ENCODE data around the gene ARSI.
"Not testable (repeated sequence)": the region's sequence is repeated elsewhere in the genome, so short reads cannot be mapped to it uniquely, and the experiment has no call there.

ARSI gene

DNA sequence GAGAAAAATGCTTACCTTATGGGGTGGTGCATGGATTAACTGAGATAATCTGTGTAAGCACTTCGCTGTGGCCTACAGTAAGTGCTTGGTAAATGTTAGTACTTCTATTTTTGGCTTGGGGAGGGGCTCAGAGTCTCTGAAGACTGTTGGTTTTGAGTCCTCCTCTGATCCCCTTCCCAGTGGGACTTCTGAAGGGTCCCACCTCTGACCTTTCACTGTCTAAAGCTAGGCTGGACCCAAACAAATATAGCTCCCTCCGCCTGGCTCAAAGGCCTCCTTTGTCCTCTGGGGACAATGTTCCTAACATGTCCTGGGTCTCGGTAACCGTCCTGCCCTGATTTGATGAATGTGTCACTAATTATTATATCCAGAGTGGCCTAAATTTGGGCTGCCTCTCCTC is 47.9 kb downstream of the ARSI start:
- TF ChIP-seq, protein P1, sequence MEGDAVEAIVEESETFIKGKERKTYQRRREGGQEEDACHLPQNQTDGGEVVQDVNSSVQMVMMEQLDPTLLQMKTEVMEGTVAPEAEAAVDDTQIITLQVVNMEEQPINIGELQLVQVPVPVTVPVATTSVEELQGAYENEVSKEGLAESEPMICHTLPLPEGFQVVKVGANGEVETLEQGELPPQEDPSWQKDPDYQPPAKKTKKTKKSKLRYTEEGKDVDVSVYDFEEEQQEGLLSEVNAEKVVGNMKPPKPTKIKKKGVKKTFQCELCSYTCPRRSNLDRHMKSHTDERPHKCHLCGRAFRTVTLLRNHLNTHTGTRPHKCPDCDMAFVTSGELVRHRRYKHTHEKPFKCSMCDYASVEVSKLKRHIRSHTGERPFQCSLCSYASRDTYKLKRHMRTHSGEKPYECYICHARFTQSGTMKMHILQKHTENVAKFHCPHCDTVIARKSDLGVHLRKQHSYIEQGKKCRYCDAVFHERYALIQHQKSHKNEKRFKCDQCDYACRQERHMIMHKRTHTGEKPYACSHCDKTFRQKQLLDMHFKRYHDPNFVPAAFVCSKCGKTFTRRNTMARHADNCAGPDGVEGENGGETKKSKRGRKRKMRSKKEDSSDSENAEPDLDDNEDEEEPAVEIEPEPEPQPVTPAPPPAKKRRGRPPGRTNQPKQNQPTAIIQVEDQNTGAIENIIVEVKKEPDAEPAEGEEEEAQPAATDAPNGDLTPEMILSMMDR (conservative IDR thresholded peaks at IDR 0.05; ENCODE audit: low read depth, low read length) = no peak
- no peak for DNase-seq (ENCODE audit: low read depth)
- no peak overlapping the region for H3K4me3 ChIP-seq (ENCODE audit: low read depth, low read length)

DNA sequence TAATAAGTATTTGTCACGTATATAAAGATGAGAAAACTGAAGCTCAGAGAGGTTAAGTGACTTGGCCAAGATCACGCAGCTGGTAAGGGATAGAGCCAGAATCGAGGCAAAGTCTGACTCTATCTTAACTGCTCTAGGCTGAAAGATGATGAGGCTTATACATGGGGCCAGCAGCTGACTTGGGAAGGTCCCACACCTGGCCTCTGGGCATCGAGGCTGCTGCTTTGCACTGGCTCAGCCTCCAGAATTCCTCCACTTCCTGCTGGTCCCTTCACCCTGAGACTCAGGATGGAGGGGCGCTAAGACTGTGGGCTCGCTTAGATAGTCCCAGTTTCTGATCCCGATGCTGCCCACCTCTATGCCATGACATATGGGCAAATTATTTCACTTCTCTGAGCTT is 48.3 kb downstream of the ARSI start:
- no peak for DNase-seq (ENCODE audit: low read depth)
- TF ChIP-seq, protein P1 (conservative IDR thresholded peaks at IDR 0.05; ENCODE audit: low read depth, low read length) = no peak
- H3K4me3 ChIP-seq (ENCODE audit: low read depth, low read length) = no peak overlapping the region

DNA sequence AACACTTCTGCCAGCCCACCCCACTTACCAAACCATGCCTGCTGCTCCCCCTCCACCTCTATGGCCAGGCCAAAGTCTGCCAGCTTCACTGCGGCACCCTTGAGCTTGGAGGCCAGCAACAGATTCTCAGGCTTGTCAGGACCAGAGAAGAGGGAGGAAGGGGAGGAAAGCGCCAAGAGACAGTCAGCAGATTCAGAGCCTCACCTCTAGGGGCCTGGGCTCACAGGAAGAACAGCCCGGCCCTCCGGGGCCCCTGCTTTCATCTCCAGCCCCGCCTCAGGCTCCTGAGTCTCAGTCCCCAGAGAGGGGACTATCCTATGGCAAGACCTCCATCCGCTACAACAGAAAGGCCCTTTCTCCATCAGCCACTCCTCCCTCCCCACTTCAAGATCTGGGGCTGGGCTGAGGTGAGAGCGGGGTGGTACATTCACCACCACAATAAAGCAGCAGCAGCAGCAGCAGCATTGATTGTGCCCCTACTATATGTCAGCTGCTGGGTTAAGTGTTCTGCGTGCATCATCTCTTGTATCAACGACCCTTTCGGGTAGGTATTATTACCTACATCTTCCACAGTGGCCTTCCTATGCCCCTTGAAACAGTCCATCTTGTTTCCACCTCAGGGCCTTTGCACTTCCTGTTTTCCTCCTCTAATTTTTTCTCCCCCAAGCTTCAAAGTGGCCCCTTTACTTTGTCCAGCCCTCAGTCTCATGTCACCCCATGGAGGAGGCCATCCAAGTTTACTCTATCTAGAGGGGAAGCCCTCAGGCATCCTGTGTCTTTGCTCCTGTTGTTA is 49.1 kb downstream of the ARSI start:
- TF ChIP-seq, protein P1 (conservative IDR thresholded peaks at IDR 0.05; ENCODE audit: low read depth, low read length) = no peak
- no peak for DNase-seq (ENCODE audit: low read depth)
- H3K4me3 ChIP-seq (ENCODE audit: low read depth, low read length) = no peak overlapping the region

DNA sequence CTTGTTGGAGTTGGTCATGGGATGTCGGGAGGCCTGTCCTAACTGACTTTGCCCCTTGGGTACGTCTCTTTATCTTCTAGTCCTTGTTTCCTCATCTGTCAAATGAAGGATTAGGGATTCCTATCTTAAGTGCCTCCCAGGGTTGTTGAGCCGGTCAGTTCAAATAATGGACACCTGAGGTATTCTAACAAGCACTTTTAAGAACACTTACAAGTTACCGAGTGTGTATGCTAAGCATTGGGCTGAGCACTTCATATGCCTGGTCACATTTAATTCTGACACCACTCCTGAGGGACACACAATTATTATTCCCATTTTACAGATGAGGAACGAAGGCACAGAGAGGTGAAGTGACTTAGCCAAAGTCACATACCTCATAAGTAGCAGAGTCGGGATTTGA is 50.2 kb downstream of the ARSI start:
- no peak overlapping the region for H3K4me3 ChIP-seq (ENCODE audit: low read depth, low read length)
- DNase-seq (ENCODE audit: low read depth) = no peak

DNA sequence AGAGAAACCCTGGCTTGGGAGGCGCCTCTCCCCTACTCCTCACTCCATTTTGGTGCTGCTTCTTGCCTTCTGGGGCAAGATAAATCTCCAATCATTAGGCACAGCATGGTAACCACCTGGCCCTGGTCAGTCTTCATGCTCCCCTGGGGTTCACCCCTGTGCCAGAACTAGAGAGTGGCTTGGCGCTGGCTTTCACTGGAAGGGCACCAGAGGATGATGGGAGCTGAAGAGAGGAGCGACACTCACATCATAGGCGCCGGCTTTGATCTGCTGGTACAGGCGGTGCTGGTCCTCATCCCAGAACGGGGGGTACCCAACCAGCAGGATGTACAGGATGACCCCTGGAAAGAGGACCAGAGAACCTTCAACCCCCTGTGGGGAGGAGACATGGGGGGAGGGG is 51.2 kb downstream of the ARSI start:
- no peak overlapping the region for H3K4me3 ChIP-seq (ENCODE audit: low read depth, low read length)
- no peak for DNase-seq (ENCODE audit: low read depth)
- TF ChIP-seq, protein P1 (conservative IDR thresholded peaks at IDR 0.05; ENCODE audit: low read depth, low read length) = no peak

More for the DNA sequence above, 50.2 kb downstream of the ARSI start:
- TF ChIP-seq, protein P1 (conservative IDR thresholded peaks at IDR 0.05; ENCODE audit: low read depth, low read length) = no peak

DNA sequence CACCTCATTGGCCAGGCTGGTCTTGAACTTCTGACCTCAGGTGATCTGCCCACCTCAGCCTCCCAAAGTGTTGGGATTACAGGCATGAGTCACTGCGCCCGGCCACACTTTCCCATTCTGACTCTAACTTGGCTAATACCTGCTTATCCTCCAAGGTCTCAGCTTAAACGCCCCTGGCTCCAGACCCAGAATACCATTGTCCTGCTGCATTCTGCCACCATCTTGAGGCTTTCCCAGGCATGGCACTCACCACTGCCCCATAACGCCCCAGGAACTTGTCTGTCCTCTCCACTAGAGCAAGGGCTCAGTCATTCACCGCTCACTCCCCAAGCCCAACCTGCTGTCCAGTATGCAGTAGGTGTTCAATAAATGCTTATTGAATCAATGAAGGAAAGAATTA is 53.0 kb downstream of the ARSI start:
- DNase-seq (ENCODE audit: low read depth) = no peak
- no peak overlapping the region for H3K4me3 ChIP-seq (ENCODE audit: low read depth, low read length)
- TF ChIP-seq, protein P1 (conservative IDR thresholded peaks at IDR 0.05; ENCODE audit: low read depth, low read length) = no peak

DNA sequence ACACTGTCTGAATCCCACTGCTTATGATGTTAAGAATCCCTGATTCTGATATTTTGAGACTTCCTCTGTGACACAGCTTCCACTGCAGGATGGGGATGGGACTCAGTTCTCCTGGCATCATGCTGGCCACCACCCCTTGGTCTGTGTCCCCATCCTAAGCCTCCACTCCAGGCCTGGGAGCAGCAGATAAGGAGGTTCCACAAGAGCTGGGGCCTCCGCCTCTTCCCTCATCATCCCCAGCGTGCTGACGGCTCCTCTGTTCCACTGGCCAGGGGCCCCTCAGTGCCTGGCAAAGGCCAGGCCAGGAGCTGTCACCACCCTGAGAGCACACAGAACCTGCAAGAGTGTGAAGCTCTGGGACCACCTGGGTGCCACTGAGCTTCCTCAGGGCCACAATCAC is 53.8 kb downstream of the ARSI start:
- no peak overlapping the region for H3K4me3 ChIP-seq (ENCODE audit: low read depth, low read length)
- DNase-seq (ENCODE audit: low read depth) = no peak
- TF ChIP-seq, protein P1 (conservative IDR thresholded peaks at IDR 0.05; ENCODE audit: low read depth, low read length) = no peak

DNA sequence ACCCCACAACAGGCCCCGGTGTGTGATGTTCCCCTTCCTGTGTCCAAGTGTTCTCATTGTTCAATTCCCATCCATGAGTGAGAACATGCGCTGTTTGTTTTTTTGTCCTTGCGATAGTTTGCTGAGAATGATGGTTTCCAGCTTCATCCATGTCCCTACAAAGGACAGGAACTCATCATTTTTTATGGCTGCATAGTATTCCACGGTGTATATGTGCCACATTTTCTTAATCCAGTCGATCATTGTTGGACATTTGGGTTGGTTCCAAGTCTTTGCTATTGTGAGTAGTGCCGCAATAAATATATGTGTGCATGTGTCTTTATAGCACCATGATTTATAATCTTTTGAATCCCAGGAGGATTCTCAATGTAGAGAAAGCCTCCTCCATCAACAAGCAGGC is 54.2 kb downstream of the ARSI start:
- not testable (repeated sequence) for H3K4me3 ChIP-seq (ENCODE audit: low read depth, low read length); DNase-seq (ENCODE audit: low read depth)
